ENCODE data around the gene HFM1.

The HFM1 gene

DNA sequence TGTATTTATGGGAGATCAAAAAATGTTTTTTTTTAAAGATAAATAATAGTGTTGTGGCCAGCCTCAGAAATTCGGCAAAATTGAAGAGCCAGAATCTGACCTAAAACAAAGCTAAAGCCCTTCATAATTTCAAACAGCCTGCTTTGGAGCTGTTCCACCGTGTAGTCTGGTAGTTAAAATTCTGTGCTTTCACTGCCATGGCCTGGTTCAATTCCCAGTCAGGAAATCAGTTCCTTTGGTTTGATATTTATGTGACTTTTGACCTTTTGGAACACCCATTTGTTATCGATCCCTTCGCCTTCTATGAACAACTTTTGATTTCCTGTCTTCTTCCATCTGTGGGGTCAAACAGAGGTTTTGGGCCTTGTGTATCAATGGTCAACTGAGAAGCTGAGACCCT, 179.8 kb downstream of the HFM1 start:
- no peak for DNase-seq

DNA sequence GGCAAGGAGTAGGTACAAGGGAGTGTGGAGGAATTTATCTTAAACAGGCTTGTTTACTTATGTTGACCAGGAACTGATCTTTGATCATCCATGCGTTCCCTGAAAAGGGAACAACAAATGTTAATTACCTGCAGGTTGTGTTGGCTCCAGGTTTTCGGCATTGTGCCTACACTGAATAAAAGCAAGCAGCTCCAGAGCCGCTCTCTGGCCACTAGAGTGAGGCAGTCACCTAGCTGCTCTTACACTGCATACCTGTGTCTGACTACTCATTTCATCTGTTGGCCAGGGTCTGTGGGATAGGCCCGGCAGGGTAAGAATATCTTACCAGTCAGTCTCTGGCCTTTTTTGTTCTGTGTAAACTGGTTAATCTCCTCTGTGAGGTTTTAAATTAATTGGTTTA, 183.6 kb downstream of the HFM1 start:
- no peak for DNase-seq

- DNase-seq, result no peak
Observed at GRCh38 chr1:91217911-91218310, 186.7 kb downstream of the HFM1 start.
